WI38 (cell line): ENCODE results near the gene EIF4G2.

Source experiments
- H3K4me3 ChIP-seq: 2 replicates; pipeline ENCODE4 v1.5.1; 2011; ENCODE audit warnings: low read depth, mild to moderate bottlenecking, control low read depth, low read length
- TF ChIP-seq, protein P1 (sequence below): IDR thresholded peaks from 2 replicates; pipeline ENCODE4 v1.5.1; 2012; ENCODE audit warnings: low read depth, mild to moderate bottlenecking, control low read depth, low read length

EIF4G2 gene

GRCh38 chr11:10808553-10809372, at the start of gene EIF4G2:
Gene EIF4G2, minus strand, starts transcription at chr11:10808926.
- H3K4me3 ChIP-seq = peak within 1 kb of the TSS; percentile 98
- TF ChIP-seq, protein P1, sequence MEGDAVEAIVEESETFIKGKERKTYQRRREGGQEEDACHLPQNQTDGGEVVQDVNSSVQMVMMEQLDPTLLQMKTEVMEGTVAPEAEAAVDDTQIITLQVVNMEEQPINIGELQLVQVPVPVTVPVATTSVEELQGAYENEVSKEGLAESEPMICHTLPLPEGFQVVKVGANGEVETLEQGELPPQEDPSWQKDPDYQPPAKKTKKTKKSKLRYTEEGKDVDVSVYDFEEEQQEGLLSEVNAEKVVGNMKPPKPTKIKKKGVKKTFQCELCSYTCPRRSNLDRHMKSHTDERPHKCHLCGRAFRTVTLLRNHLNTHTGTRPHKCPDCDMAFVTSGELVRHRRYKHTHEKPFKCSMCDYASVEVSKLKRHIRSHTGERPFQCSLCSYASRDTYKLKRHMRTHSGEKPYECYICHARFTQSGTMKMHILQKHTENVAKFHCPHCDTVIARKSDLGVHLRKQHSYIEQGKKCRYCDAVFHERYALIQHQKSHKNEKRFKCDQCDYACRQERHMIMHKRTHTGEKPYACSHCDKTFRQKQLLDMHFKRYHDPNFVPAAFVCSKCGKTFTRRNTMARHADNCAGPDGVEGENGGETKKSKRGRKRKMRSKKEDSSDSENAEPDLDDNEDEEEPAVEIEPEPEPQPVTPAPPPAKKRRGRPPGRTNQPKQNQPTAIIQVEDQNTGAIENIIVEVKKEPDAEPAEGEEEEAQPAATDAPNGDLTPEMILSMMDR = no peak

GRCh38 chr11:10857709-10858438, 49.1 kb upstream of the EIF4G2 start, which contains the start of gene ZBED5:
Gene ZBED5, minus strand, starts transcription at chr11:10858053. Its CDS starts 3,108 bp downstream, at chr11:10854945.
- peak within 1 kb of the TSS; percentile 96 for H3K4me3 ChIP-seq
- TF ChIP-seq, protein P1 = no peak

- peak overlapping the region; percentile 96 for H3K4me3 ChIP-seq
- TF ChIP-seq, protein P1 = no peak
Observed at GRCh38 chr11:10857459-10857708, 48.7 kb upstream of the EIF4G2 start.

DNA sequence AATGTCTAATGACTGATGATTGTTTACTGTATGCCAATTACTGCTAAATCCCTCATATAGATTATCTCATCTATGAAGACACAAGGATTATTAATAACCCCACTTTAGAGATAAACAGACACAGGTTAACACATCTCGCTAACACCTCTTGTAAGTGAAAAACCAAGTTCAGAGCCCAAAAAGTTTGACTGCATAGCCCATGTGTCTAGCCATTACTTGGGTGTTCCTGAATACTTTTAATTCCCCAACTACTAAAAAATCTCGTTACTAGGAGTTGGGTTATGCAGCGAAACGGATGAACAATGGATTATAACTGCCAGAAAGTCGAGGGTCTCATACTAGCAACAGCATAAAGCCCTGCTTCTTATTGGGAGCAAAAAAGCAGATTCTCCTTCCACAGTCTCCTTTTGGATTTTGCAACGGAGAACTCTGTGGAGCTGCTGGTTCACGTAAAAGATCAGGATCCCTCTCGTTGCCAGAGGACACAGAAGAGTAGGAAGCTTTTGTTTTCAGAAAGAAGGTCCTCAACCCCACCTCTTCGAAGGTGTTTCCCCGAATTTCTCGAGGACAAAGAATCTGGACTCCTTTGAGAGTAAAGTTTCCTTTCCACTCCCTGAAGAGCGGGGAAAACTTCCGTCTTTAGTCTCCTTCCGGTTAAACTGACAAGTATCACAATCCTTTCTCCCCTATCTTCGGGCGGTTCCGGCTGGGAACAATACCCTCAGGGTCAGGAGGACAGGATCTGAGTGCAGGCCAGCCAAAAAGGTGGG, 48.1 kb upstream of the EIF4G2 start:
- peak overlapping the region; percentile 96 for H3K4me3 ChIP-seq
- TF ChIP-seq, protein P1 = no peak

GRCh38 chr11:10855295-10855694, 46.6 kb upstream of the EIF4G2 start:
- no peak overlapping the region for H3K4me3 ChIP-seq
- TF ChIP-seq, protein P1 = no peak

GRCh38 chr11:10847960-10848860, 39.5 kb upstream of the EIF4G2 start:
- TF ChIP-seq, protein P1 = no peak

More at GRCh38 chr11:10847960-10848860, 39.5 kb upstream of the EIF4G2 start:
- H3K4me3 ChIP-seq = no peak overlapping the region
